Calu3 (cell line): ENCODE results near the gene MAGI3. TPM values are rescaled to one million over a fixed set of nuclear protein-coding genes. Genes with fewer than 3 reads are reported as not detected.

Experiments
- BruUV-seq: library from RNA; stranded (reverse); fragments of 400-500 nt; replicated peaks from 2 replicates; lab custom pipeline; 2021; lab: Mats Ljungman, UMichigan
- CTCF ChIA-PET: fragments of 300-600 bp; sonication (Branson Sonifier 250); formaldehyde crosslinking; loops from one replicate; lab custom pipeline; 2022; ENCODE audit warnings: antibody characterized with exemption; lab: Charles Lee
- DNase-seq: peaks from one replicate; pipeline ENCODE4 v3.0.0; 2022
- H3K27ac Mint-ChIP-seq: one replicate; pipeline ENCODE4 v1.8.0; 2022; ENCODE audit warnings: mixed read lengths; ENCODE audit not compliant: unreplicated experiment
- H3K27me3 Mint-ChIP-seq: one replicate; pipeline ENCODE4 v1.8.0; 2022; ENCODE audit warnings: mixed read lengths; ENCODE audit not compliant: unreplicated experiment
- H3K36me3 Mint-ChIP-seq: one replicate; pipeline ENCODE4 v1.8.0; 2022; ENCODE audit warnings: mild to moderate bottlenecking, moderate library complexity, mixed read lengths; ENCODE audit not compliant: insufficient read depth, unreplicated experiment
- H3K4me1 Mint-ChIP-seq: one replicate; pipeline ENCODE4 v1.8.0; 2022; ENCODE audit warnings: mild to moderate bottlenecking, low read depth, mixed read lengths; ENCODE audit not compliant: unreplicated experiment
- H3K4me3 Mint-ChIP-seq: one replicate; pipeline ENCODE4 v1.8.0; 2022; ENCODE audit warnings: mild to moderate bottlenecking, low read depth, moderate library complexity, mixed read lengths; ENCODE audit not compliant: unreplicated experiment
- H3K9me3 Mint-ChIP-seq: one replicate; pipeline ENCODE4 v1.8.0; 2022; ENCODE audit warnings: low read depth, mixed read lengths; ENCODE audit not compliant: unreplicated experiment
- CTCF ChIP-seq: fragments of 200-600 bp; IDR thresholded peaks from one replicate; pipeline ENCODE4 v1.8.0; 2022; ENCODE audit warnings: antibody characterized with exemption; ENCODE audit not compliant: unreplicated experiment
- intact Hi-C: fragments of 100-400 bp; cut with micrococcal nuclease; formaldehyde crosslinking; loops from one replicate; pipeline ENCODE4 v1.10.0; 2022; ENCODE audit not compliant: unreplicated experiment
- total RNA-seq: library from RNA; stranded (reverse); gene quantifications from 2 replicates; pipeline ENCODE4 v1.2.3, GENCODE V29; 2022

Gene MAGI3
- total RNA-seq, 1 experiment from 2014 or later, result 14.2 TPM

DNA sequence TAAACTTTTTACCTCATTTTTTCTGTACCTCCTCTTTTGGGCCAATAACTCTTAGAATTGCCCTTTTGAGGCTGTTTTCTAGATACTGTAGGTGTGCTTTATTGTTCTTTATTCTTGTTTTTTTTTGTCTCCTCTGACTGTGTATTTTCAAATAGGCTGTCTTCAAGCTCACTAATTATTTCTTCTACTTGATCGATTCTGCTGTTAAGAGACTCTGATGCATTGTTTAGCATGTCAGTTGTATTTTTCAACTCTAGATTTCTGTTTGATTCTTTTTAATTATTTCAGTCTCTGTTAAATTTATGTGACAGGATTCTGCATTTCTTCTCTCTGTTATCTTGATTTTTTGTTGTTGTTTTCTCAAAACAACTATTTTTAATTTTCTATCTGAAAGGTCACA lies 238.7 kb downstream of the MAGI3 start:
- Mint-ChIP-seq H3K27ac (no peak overlapping the region), H3K4me1 (no peaks in the 10 kb centered on the region), H3K4me3 (no peak overlapping the region), H3K36me3 (no peaks in the 10 kb centered on the region), H3K9me3 (peaks cover 3% of the 10 kb centered on the region), H3K27me3 (no peaks in the 10 kb centered on the region)
- no TSS peak for BruUV-seq
- CTCF ChIA-PET, result no interaction called here
- intact Hi-C loops, result no loop called here
- TF ChIP-seq CTCF, result no peak
- DNase-seq, result no peak

GRCh38 chr1:113630340-113631327 lies 240.3 kb downstream of the MAGI3 start:
- CTCF ChIA-PET, result no interaction called here
- Mint-ChIP-seq H3K4me1 (no peaks in the 10 kb centered on the region), H3K27me3 (no peaks in the 10 kb centered on the region), H3K36me3 (no peaks in the 10 kb centered on the region), H3K27ac (no peak overlapping the region), H3K9me3 (peaks cover 3% of the 10 kb centered on the region), H3K4me3 (no peak overlapping the region)
- TF ChIP-seq CTCF, result no peak
- intact Hi-C loops, result no loop called here
- DNase-seq, result no peak
- no TSS peak for BruUV-seq

- H3K36me3 Mint-ChIP-seq, result no peaks in the 10 kb centered on the region
- intact Hi-C loops, result no loop called here
- no peak overlapping the region for H3K27ac Mint-ChIP-seq
- H3K4me3 Mint-ChIP-seq, result no peak overlapping the region
- no peaks in the 10 kb centered on the region for H3K4me1 Mint-ChIP-seq
- no peak for TF ChIP-seq CTCF
- no peaks in the 10 kb centered on the region for H3K27me3 Mint-ChIP-seq
- no peaks in the 10 kb centered on the region for H3K9me3 Mint-ChIP-seq
- CTCF ChIA-PET, result no interaction called here
- BruUV-seq, result no TSS peak
- no peak for DNase-seq
These were observed 251.1 kb downstream of the MAGI3 start for GRCh38 chr1:113641396-113641795.

DNA sequence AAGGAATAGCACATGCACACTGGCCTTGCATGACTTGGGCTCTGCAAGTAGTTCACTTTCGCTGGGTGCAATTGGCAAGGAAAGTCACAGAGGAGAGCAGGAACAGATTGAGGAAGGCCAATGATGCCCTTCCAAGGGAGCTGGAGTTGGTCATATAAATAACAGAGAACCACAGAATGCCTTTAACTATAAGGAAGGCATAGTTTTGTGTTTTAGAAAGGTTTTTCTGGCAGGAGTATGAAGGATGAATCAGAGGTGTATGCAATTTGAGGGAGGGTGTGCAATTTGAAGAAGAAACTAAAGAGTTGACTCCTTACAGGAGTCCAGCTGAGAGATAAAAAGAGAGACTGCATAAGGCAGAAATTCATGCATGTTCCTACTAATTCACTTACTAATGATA lies 256.8 kb downstream of the MAGI3 start:
- CTCF ChIA-PET, result interaction anchor here (0.6 kb wide), 1 partner anchor 904 kb away, joined by 4 read pairs; no protein-coding TSS in a partner anchor
- no peak for TF ChIP-seq CTCF
- no peak for DNase-seq
- Mint-ChIP-seq H3K4me1 (no peaks in the 10 kb centered on the region), H3K36me3 (no peaks in the 10 kb centered on the region), H3K9me3 (no peaks in the 10 kb centered on the region), H3K4me3 (no peak overlapping the region), H3K27ac (no peak overlapping the region), H3K27me3 (no peaks in the 10 kb centered on the region)
- intact Hi-C loops, result no loop called here
- BruUV-seq, result no TSS peak
